DOHH2 (cell line): ENCODE results near the gene CD1E.
"Not testable (repeated sequence)": the region's sequence is repeated elsewhere in the genome, so short reads cannot be mapped to it uniquely, and the experiment has no call there.

ENCODE experiments used
- EZH2phosphoT487 ChIP-seq: fragments of 200-600 bp; sonication (generic); IDR thresholded peaks from 2 replicates; pipeline ENCODE4 v1.6.1; 2017; ENCODE audit warnings: borderline replicate concordance, mild to moderate bottlenecking, antibody characterized with exemption, low read length, moderate library complexity, mixed read lengths
- TF ChIP-seq, protein P1 (sequence below): fragments of 200-600 bp; sonication (generic); IDR thresholded peaks from one replicate; pipeline ENCODE4 v1.5.1; 2014; ENCODE audit warnings: antibody characterized with exemption, mild to moderate bottlenecking, low read depth, low read length; ENCODE audit not compliant: poor library complexity, severe bottlenecking

- TF ChIP-seq, protein P1, sequence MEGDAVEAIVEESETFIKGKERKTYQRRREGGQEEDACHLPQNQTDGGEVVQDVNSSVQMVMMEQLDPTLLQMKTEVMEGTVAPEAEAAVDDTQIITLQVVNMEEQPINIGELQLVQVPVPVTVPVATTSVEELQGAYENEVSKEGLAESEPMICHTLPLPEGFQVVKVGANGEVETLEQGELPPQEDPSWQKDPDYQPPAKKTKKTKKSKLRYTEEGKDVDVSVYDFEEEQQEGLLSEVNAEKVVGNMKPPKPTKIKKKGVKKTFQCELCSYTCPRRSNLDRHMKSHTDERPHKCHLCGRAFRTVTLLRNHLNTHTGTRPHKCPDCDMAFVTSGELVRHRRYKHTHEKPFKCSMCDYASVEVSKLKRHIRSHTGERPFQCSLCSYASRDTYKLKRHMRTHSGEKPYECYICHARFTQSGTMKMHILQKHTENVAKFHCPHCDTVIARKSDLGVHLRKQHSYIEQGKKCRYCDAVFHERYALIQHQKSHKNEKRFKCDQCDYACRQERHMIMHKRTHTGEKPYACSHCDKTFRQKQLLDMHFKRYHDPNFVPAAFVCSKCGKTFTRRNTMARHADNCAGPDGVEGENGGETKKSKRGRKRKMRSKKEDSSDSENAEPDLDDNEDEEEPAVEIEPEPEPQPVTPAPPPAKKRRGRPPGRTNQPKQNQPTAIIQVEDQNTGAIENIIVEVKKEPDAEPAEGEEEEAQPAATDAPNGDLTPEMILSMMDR, result not testable (repeated sequence)
- TF ChIP-seq EZH2phosphoT487, result not testable (repeated sequence)
These were observed 17.3 kb upstream of the CD1E start for GRCh38 chr1:158336413-158336812.
